Adipose tissue (tissue), 3 donors: ENCODE measurements around the gene SF3B3. TPM values are rescaled to one million over a fixed set of nuclear protein-coding genes. Genes with fewer than 3 reads are reported as not detected.

ENCODE experiments used
- H3K27ac ChIP-seq: one replicate; pipeline ENCODE4 v1.5.1; 2013; ENCODE audit warnings: low read depth, low read length
- WGBS, 3 donors: extraction: QIAGEN DNeasy Blood & Tissue Kit; methylation state at CpG; one replicate each; pipeline ENCODE4 v1.1.7; 2013; 5-methylcytosine and 5-hydroxymethylcytosine counted together
- polyA plus RNA-seq, 3 donors: library from polyadenylated mRNA; stranded (reverse); fragments of 200-250 nt; gene quantifications; one replicate each; pipeline ENCODE4 v1.2.3, GENCODE V29; 2013
- donor health status: healthy with polysubstance abuse.
- donor health status: Bipolar disorder and iron deficiency.
- donor health status: healthy.

Gene SF3B3
- polyA plus RNA-seq, 3 donors = 45.1 to 66.3 (median 47.5) TPM

- no peak overlapping the region for H3K27ac ChIP-seq
- 80 to 86% (median 81%) methylated on average over 3 of the region's 3 CpGs for WGBS, 3 donors
Measured at GRCh38 chr16:70551788-70552187, 28.2 kb downstream of the SF3B3 start.

GRCh38 chr16:70552675-70553074, 29.1 kb downstream of the SF3B3 start:
- 90 to 96% (median 93%) methylated on average over 8 of the region's 8 CpGs for WGBS, 3 donors

DNA sequence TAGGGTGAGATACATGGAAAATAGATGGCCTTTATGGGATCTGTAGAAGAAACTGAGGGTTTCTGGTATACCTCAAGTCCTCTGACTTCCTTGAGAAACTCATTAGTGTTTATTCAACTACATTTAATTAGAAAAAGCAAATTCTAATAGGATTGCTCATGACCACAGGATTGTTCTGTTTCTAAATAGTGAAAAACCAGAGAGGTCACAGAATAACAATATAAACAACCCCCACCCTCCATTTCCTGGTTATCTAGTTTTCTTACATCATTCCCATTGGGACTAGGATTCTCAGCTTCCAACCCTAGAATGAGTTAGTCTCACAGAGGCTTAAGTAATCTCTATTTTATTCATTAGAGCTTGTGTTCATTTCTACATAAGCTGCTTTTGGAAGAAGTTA, 30.0 kb downstream of the SF3B3 start:
- no peak overlapping the region for H3K27ac ChIP-seq

More at GRCh38 chr16:70552675-70553074, 29.1 kb downstream of the SF3B3 start:
- no peak overlapping the region for H3K27ac ChIP-seq

- 71 to 86% (median 83%) methylated on average over 3 of the region's 3 CpGs for WGBS, 3 donors
- H3K27ac ChIP-seq = no peak overlapping the region
Measured at GRCh38 chr16:70556063-70556462, 32.4 kb downstream of the SF3B3 start.

DNA sequence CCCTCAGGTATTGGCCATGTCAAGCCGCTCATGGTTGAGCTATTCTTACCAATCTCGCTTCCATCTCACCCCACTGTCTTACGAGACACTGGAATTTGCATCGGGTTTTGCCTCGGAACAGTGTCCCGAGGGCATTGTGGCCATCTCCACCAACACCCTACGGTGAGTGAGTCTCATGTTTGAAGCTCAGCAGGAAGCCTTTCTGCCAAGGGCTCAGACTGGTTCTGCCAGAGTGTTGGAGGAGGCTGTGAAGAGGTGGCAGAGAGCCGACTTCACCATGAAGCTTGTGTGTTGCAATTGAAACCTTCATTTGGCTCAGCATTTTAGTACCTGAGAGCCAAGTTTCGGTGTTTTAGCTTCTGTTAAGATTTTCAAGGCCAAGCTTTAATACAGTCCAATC, 38.0 kb downstream of the SF3B3 start:
- no peak overlapping the region for H3K27ac ChIP-seq
- 84 to 86% (median 86%) methylated on average over 9 of the region's 9 CpGs for WGBS, 3 donors

- 51 to 82% (median 54%) methylated on average over 7 of the region's 7 CpGs for WGBS, 3 donors
- no peak overlapping the region for H3K27ac ChIP-seq
Measured at GRCh38 chr16:70563636-70564035, 40.0 kb downstream of the SF3B3 start.

DNA sequence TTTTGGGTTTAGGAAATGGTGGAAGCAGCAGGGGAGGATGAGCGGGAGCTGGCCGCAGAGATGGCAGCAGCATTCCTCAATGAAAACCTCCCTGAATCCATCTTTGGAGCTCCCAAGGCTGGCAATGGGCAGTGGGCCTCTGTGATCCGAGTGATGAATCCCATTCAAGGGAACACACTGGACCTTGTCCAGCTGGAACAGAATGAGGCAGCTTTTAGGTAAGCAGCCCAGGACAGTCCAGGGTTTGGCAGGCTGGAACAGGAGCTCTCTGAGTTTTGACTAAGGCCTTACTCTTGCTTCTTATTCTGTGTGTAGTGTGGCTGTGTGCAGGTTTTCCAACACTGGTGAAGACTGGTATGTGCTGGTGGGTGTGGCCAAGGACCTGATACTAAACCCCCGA, 41.4 kb downstream of the SF3B3 start:
- 80 to 83% (median 81%) methylated on average over 4 of the region's 4 CpGs for WGBS, 3 donors
- no peak overlapping the region for H3K27ac ChIP-seq

- WGBS, 3 donors = 72 to 80% (median 74%) methylated on average over 5 of the region's 5 CpGs
Measured at GRCh38 chr16:70568601-70569237, 45.1 kb downstream of the SF3B3 start.

DNA sequence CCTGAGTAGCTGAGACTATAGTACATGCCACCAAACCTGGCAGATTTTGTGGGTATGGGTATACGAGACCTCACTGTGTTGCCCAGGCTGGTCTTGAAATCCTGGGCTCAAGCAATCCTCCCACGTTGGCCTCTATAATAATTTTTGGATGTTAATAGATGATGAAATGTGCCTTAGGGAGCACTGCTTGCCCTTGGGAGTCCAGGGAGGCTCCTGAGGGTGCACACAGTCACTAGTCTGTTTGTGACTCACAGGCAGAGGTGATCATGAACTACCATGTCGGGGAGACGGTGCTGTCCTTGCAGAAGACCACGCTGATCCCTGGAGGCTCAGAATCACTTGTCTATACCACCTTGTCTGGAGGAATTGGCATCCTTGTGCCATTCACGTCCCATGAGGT, 46.1 kb downstream of the SF3B3 start:
- 88 to 92% (median 91%) methylated on average over 6 of the region's 6 CpGs for WGBS, 3 donors
- no peak overlapping the region for H3K27ac ChIP-seq

More at GRCh38 chr16:70568601-70569237, 45.1 kb downstream of the SF3B3 start:
- H3K27ac ChIP-seq = no peak overlapping the region

DNA sequence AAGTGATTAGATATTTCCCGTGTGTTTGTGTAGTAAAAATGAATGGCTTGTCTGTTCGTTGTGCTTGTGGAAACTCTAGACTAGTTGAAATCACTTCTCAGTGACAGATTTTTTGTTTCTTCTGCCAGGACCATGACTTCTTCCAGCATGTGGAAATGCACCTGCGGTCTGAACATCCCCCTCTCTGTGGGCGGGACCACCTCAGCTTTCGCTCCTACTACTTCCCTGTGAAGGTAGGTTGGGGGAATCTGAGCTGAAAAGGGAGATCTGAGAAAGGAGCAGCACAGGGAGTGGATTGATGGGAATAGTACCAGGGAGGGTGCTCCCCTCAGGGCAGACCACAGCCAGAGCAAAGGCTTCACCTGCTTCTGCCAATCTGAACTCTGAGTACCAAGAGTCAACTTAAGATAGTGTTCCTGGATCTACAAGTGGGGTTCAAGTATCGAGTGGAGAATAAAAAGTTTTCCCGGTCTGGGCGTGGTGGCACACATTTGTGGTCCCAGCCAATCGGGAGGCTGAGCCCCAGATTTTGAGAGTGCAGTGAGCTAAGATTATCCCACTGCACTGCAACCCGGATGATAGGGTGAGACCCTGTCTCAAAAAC, 47.5 kb downstream of the SF3B3 start:
- WGBS, 3 donors = 83 to 93% (median 89%) methylated on average over 10 of the region's 10 CpGs
- no peak overlapping the region for H3K27ac ChIP-seq

- 82 to 95% (median 88%) methylated on average over 8 of the region's 8 CpGs for WGBS, 3 donors
Measured at GRCh38 chr16:70571623-70572022, 48.0 kb downstream of the SF3B3 start.

GRCh38 chr16:70572050-70572925, 48.7 kb downstream of the SF3B3 start:
- whole genome bisulfite sequencing, 3 donors = 68 to 91% (median 77%) methylated on average over 5 of the region's 5 CpGs
- no peak overlapping the region for H3K27ac ChIP-seq

More at GRCh38 chr16:70571623-70572022, 48.0 kb downstream of the SF3B3 start:
- H3K27ac ChIP-seq = no peak overlapping the region

GRCh38 chr16:70572926-70573270, 49.3 kb downstream of the SF3B3 start:
- no peak overlapping the region for H3K27ac ChIP-seq
- 54 to 73% (median 70%) methylated on average over 2 of the region's 2 CpGs for WGBS, 3 donors

DNA sequence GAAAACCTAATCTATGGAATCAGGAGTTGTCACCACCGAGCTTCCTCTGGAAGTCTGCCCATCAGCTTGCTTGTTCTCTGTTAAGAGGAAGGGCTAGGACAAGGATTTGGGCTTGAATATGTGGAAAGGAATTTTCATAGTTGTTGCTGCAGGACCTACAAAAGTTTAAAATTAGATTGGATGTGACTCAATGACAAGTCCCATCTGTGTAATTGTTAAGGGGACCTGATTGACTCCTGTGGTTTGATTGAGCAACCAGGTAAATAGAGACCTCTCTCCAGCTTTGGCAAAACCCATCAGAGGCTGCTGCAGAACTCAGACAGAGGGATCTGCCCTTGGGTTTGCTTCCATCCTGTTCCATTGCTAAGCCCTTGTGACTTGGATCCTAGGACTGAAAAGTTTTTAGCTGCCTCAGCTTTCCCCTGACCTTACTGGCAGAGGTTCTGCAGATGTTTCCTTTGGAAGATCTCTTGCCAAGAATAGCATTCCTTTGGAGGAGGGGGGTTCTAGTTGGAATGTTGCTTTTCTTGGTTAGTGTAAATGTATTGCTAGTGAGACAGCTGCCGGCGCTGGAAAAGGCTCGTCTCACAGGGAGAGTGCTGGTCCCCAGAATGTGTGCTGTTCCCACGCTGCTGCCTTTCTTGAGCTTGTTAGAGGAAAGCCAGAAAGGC, 50.0 kb downstream of the SF3B3 start:
- WGBS, 3 donors = 28 to 54% (median 30%) methylated on average over 5 of the region's 5 CpGs
- no peak overlapping the region for H3K27ac ChIP-seq

- WGBS, 3 donors = 88 to 92% (median 91%) methylated on average over 8 of the region's 8 CpGs
- no peak overlapping the region for H3K27ac ChIP-seq
Measured at GRCh38 chr16:70574595-70575271, 51.1 kb downstream of the SF3B3 start.

DNA sequence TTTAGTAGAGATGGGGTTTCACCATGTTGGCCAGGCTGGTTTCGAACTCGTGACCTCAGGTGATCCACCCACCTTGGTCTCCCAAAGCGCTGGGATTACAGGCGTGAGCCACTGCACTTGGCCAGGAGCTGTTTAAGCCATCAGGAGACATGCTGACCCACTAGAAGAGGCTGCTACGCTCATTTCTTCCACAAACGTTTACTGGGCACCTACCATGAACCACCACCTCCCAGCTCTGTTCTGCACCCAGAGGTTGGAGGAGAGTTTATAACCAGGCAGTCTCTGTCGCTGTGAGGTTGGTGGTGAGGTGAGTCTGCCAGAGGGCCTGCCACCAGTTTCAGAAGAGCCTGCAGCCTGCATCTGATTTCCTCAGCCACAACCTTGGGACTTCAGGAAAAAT, 51.8 kb downstream of the SF3B3 start:
- 89 to 96% (median 92%) methylated on average over 7 of the region's 7 CpGs for WGBS, 3 donors

DNA sequence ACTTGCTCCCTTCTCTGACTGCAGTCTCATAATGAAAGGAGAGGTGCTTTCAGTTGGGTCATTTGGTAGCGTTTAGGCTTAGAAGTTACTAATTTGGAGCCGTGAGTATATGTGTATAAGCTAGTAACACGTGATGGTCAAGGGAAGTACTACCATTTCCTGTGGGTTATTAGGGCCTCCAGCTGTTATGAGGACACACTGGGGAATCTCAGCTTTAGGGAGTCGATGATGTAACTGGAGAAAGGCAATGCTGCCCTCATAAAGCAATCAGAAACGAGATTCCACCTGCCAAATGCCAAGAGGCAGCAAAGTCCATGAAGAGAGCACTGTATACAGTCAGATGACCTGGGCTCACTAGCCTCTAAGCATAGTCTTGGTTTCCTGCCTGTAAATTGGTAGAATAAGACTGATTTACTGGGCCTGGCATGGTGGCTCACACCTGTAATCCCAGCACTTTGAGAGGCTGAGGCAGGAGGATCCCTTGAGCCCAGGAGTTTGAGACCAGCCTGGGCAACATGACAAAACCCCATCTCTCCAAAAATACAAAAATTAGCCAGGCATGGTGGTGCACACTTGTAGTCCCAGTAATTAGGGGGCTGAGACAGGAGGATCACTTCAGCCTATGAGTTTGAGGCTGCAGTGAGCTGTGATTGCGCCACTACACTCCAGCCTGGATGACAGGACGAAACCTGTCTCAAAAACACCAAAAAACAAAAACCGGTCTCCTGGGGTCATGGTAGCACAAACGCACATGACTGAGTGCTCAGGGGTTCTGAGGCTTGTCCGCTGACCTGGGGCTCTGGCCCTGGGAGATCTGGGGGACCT, 53.0 kb downstream of the SF3B3 start:
- H3K27ac ChIP-seq = no peak overlapping the region
- WGBS, 3 donors = 48 to 69% (median 50%) methylated on average over 10 of the region's 10 CpGs

More for the DNA sequence above, 51.8 kb downstream of the SF3B3 start:
- no peak overlapping the region for H3K27ac ChIP-seq
